SH-SY5Y (cell line): Measurements from ENCODE around the gene RHOB.

ENCODE experiments used
- GATA2 ChIP-seq: IDR thresholded peaks from 2 replicates; pipeline ENCODE4 v1.6.1; 2011; ENCODE audit warnings: mild to moderate bottlenecking, low read depth, low read length
- GATA3 ChIP-seq: IDR thresholded peaks from 2 replicates; pipeline ENCODE4 v1.6.1; 2011; ENCODE audit warnings: low read depth, mild to moderate bottlenecking, low read length, moderate library complexity

GRCh38 chr2:20398956-20399567 is 47.8 kb upstream of the RHOB start:
- TF ChIP-seq GATA3, result no peak
- no peak for TF ChIP-seq GATA2
